GM12873 (cell line): ENCODE results near the gene ZNF211.

Source experiments
- TF ChIP-seq, protein P1 (sequence below): IDR thresholded peaks from 2 replicates; pipeline ENCODE4 v1.5.1; 2012; ENCODE audit warnings: low read depth, mild to moderate bottlenecking, moderate library complexity, low read length, control low read depth; ENCODE audit not compliant: insufficient read depth; ENCODE audit errors: missing control alignments

ZNF211 gene

DNA sequence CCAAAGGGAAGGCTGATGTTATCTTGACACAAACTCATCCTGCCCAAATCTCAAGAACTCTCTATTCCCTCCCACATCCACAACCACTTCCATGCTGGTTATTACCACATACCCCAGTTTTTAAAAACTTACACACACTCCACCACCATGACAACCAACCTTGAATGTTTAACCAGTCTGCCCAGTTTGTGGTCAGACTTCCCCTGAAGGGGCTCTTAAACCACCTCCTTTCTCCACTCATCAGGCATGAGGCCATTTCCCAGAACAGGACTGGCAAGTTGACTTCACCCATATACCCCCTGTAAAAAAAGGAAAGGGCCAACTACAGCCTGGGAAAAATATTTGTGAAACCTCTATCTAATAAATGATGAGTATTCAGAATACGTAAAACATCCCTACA is 23.4 kb downstream of the ZNF211 start:
- TF ChIP-seq, protein P1, sequence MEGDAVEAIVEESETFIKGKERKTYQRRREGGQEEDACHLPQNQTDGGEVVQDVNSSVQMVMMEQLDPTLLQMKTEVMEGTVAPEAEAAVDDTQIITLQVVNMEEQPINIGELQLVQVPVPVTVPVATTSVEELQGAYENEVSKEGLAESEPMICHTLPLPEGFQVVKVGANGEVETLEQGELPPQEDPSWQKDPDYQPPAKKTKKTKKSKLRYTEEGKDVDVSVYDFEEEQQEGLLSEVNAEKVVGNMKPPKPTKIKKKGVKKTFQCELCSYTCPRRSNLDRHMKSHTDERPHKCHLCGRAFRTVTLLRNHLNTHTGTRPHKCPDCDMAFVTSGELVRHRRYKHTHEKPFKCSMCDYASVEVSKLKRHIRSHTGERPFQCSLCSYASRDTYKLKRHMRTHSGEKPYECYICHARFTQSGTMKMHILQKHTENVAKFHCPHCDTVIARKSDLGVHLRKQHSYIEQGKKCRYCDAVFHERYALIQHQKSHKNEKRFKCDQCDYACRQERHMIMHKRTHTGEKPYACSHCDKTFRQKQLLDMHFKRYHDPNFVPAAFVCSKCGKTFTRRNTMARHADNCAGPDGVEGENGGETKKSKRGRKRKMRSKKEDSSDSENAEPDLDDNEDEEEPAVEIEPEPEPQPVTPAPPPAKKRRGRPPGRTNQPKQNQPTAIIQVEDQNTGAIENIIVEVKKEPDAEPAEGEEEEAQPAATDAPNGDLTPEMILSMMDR: no peak

DNA sequence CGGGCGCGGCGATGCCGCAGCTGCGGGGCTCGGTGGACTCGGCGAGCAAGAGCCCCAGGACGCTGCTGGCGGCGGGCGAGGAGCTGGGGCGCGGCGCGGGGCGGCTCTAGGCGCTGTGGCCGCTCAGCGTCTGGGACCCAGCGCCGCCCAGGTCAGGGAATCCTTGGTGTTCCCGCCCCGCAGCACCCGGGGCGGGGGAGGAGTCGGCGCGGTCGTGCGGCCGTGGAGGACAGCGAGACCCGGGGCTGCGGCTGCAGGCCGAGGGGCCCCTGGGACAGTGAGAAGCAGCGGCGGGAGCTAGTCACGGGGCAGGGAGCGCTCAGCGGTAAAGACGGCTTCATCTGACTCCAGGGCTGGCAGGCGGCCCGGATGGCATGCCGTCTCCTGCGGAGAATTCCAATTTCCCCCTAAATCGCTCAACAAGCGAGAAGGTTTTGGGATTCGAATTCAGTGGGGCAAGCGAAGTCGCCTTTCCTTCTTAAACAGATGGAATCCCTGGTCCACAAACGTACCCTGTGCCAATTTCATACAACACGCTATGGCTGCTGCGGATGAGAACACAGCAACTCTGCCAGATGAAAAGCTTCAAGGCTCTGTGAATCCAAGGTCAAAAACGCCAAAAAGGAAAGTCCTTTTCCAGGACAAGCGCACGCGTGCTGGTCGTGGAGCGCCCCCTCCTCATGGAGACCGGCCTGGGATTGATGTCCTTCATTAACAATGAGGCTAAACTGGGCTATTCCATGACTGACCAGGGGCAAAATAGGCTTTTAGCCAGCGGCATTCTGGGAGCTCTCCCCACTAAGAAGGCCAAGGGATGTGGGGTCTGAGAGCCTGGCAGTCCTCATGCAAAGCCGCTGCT is 31.5 kb downstream of the ZNF211 start:
- TF ChIP-seq, protein P1: no peak

DNA sequence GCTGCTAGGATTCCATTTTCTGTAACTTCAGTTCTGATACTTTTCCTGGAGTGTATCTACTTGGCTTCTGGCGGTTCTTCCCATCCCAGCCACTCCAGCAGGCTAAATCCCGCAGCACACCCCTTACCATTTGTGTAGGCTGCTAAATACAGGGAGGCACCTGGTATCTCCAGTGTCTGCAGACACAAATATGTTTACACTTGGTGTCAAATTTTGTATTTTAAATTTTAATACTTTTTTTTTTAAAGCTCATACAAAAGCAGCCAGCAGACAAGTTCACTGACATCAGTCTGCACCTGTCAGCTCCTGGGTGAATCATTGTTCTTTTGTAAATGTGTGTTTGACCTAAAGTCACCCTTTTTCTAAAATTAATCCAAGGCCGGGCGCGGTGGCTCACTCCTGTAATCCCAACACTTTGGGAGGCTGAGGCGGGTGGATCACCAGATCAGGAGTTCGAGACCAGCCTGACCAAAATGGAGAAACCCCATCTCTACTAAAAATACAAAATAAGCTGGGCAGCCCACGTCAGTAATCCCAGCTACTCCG is 32.4 kb downstream of the ZNF211 start:
- TF ChIP-seq, protein P1: no peak

DNA sequence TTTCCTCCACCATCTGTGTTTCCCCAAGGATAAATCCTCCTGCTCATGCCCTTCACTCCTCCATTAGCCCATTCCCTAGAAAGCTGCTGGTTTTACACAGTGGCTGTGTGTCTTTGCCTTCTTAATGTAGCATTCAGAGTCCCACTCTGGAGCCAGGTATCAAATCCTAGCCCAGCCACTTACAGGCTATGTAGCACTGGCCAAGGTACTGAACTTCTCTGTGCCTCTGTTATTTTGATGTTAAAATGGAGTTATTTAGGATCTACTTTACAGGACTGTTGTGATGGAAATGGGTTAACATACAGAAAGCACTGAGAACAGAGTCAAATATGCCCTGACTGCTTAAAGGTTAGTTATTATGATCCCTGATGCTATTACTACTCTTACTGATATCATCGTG is 34.3 kb downstream of the ZNF211 start:
- TF ChIP-seq, protein P1: no peak

DNA sequence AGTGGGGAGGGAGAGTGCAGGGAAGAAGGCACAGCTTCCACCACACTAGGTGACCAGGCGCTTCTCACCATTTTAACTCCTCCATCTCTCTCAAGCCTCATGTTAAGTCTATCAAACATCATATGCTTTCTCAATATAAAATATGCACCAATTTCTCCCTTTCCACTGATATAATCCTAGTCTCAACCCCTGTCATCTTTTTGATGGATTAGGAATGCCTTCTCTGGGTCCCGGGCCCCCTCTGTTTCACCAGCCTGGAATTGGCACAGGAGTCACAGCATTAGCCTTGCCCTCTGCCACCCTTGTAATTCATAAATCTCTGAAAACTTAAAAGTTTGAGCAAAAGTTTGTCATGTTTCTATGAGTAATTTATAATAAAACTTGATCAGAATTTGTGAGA is 35.7 kb downstream of the ZNF211 start, which contains the start of gene ZSCAN4:
Gene ZSCAN4 (plus strand): TSS at position 301 of the 400 bp plus-strand sequence. CDS start 7,211 bp downstream, outside the sequence.
- TF ChIP-seq, protein P1: no peak

DNA sequence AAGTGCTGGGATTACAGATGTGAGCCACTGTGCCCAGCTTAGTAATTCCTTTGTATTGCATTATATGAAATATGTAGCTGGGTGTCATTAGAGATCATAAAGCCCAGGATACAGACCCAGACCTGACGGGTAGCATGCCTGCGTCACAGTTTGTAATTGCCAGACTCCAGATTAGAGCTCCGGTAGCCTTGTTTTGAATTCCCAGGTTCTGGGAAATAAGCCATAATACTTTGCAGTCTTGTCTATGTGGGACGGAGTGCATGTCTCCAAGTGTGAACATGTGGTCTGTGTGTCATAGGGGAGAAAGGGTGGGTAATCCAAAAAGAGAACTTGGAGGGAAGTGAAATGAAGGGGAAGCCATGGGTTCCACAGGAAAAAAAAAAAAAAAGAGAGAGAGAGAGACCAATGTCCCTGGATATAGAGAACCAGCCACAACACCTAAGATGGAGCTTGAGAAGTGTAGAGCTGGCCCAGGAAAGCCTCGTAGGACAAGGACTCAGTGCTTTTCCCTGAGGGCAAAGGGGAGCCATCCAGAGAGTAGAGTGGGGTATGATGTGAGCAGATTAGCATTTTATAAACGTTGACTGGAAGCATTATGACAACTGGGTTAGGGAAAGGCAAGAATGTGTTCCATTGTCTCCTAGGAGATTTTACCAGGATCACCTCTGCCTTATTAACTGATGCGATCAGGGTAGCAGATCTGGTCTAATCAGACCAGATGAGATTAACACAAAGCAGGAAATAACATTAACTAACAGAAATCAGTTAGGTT is 38.3 kb downstream of the ZNF211 start:
- TF ChIP-seq, protein P1: no peak

DNA sequence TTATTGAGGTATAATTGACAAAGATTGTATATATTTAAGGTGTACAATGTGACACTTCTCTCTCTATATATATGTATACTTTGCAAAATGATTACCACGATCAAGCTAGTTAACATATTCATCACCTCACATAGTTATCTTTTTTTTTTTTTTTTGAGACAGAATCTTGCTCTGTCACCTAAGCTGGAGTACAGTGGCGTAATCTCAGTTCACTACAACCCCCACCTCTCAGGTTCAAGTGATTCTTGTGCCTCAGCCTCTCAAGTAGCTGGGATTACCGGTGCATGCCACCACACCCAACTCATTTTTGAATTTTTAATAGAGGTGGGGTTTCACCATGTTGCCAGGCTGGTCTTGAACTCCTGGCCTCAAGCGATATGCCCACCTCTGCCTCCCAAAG is 39.5 kb downstream of the ZNF211 start:
- TF ChIP-seq, protein P1: no peak
